ENCODE results near the gene GGTLC2.
"Not testable (repeated sequence)": the region's sequence is repeated elsewhere in the genome, so short reads cannot be mapped to it uniquely, and the experiment has no call there.

The GGTLC2 gene

DNA sequence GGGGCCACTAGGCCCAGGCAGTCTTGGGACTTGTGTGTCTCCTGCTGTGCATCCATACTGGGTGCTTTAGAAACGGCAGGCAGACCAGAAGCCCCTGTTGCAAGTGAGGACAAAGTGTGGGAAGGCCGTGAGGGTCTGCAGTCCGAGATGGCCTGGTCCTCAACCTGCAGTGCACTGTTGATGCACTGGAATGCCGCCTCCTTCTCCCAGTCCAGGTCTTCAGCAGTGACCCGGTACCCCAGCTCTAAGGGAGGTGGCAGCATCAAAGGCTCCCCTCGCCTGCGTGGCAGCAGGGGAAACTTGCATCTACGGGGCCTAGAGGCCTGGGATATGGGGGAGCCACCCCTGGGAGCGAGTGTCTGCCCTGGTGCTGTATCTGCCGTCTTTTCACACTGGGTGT is 2.2 kb upstream of the GGTLC2 start:
- DNase-seq = not testable (repeated sequence)

DNA sequence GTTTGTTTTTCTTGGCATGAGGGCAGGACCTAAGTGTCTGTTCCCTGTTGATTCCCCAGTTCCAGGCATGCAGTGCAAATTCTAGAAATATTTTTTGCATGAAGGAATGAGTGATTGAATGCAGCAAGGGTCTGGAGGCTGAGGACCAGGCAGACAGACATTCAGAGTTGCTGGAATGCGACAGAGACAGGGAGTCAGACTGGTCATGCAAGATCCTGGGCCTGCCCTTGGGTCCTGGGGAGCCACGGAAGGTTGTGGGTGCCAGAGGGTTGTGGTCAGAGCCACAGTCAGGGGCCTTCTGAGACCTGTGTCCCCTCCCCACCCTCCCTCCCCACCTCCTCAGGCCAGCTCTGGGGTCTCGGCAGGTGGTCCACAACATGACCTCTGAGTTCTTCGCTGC is 1.6 kb downstream of the GGTLC2 start:
- not testable (repeated sequence) for DNase-seq

DNA sequence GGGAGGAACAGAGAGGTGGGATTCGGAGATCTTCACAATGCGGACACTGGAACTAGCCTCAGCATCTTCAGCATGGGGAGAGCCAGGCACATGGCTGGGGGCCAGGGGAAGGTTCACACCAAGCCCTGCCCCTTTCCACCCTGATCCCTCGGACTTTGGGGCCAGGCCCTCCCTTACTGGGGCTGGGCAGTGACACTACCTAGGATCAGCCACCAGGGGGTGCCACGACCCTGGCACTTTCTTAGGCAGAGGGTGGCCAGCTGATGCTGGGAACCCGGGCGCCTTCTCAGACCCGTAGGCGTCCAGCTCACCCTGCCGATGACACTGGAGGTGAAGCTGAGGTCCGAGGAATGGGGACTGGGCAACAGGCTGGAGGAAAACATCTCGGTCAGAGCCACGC is 3.5 kb downstream of the GGTLC2 start:
- not testable (repeated sequence) for DNase-seq

DNA sequence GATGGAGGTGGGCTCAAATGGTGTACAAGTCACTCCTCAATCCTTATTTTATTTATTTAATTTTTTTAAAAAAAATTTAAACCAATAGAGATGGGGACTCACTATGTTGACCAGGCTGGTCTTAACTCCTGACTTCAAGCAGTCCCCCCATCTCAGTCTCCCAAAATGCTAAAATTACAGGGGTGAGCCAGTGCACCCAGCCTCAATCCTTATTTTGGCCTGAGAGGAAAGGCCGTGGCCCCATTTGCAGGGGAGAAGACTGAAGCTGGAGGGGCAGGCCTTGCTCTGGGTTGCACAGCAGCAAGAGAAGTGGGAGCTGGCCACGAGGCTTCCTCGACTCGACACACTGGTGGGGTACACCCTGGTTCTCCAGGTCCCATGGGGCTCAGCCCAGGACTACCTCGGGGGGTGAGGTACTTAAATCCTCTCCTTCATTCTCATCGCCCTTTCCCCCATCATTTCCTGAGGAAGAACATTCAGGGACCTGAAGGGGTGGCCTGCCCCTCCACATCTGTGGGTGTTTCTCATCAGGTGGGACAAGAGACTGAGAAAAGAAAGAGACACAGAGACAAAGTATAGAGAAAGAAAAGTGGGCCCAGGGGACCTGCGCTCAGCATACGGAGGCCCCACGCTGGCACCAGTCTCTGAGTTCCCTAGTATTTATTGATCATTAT is 4.6 kb downstream of the GGTLC2 start:
- DNase-seq = not testable (repeated sequence)

DNA sequence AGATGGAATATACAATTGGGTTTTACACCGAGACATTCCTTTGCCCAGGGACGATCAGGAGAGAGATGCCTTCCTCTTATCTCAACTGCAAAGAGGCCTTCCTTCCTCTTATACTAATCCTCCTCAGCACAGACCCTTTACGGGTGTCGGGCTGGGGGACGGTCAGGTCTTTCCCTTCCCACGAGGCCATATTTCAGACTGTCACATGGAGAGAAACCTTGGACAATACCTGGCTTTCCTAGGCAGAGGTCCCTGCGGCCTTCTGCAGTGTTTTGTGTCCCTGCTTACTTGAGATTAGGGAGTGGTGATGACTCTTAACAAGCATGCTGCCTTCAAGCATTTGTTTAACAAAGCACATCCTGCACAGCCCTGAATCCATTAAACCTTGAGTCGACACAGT is 5.3 kb downstream of the GGTLC2 start:
- DNase-seq = not testable (repeated sequence)

DNA sequence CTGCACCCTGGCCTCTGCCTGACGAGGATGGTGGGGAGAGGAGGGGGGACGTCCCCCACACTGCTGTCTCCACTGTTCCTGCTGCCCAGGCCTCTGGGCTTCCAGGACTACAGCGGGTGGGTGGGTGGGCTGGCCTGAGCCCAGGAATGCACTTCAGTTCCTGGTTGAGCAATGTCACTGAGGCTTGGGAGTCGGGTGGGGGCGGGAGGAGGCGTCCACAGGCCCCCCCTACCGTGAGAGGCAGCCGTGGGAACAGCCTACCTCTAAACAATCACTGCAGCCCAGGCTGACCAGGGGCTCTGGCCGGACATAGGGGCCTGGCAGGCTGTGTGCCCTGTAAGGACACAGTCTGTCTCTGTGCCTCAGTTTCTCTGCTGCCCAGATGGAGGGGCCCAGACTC is 6.0 kb downstream of the GGTLC2 start:
- not testable (repeated sequence) for DNase-seq

DNA sequence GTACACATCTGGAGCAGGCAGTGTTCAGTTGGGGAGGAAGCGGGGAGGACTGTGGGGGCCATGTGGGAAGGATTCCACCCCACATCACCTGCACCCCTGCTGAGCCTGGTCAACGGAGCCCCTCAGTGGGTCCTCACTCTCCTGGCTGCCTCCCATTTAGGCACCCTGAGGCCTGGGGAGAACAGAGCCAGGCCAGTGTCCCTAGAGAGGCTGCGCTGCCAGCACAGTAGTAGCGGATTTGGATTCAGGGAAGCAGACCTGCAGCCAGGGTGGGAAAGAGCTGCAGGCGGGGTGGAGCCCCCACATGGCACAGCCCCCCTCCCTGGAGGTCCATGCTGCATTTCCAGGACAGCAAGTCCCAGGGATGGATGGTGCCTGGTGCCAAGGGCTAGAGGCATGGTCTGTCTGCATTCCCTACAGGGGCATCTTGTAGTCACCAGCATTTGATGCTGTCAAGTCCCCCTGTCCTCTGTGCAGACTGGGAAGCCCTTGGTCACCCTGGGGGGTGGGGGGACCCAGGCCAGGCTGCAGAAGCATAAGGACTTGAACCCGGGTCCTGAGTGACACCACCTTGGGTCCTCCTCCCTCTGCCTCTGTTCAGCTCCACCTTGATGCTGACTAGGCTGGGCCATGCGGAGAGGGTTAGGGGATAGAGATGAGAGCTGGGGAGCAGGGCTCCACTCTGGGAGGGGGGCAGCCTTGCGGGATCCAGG is 6.5 kb downstream of the GGTLC2 start:
- DNase-seq = not testable (repeated sequence)

DNA sequence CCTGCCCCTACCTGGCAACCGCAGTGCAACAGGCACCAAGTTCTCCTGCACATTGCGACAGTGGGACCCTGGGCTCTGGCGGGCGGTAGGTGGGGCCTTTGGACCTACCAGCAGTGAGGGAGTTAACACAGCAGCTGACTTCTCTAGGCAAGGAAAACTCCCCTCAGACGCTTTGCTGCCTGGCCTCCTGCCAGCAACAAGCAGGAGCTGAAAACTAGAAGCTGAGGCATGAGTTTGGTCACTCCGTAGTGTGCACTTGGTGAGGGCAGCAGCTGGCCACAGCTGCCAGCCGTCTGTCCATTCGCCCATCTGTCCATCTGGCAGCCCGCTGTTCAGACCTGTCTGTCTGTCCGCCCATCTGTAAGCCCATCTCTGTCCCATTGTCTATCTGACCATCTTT is 7.2 kb downstream of the GGTLC2 start:
- not testable (repeated sequence) for DNase-seq

DNA sequence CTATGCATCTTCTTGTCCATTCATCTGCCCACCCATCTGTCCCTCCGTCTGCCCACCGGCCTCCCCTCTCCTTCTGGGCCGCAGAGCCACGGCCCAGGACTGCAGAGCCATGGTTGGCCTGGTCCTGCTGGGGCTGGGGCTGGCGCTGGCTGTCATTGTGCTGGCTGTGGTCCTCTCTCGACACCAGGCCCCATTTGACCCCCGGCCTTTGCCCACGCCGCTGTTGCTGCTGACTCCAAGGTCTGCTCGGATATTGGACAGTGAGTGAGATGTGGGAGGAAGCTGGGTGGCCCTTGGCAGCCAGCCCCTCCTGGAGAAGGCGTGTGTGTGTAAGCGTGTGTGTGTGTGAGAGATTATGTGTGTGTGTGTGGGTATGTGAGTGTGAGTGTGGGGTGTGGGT is 7.7 kb downstream of the GGTLC2 start:
- not testable (repeated sequence) for DNase-seq

DNA sequence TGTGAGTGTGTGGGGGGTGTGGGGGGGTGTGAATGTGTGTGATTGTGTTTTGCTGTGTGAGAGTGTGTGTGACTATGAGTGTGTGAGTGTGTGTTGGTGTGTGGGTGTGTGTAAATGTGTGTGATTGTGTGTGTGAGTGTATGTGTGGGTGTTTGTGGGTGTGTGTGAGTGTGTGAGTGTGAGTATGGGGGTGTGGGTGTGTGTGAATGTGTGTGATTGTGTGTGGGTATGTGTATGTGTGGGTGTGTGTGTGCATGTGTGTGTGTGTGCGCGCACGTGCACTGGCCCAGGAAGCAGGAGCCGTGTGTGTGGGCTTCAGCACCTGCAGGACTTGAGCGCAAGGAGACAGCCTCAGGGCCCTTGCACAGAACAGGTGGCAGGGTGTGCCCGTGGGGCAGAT is 8.2 kb downstream of the GGTLC2 start:
- not testable (repeated sequence) for DNase-seq

DNA sequence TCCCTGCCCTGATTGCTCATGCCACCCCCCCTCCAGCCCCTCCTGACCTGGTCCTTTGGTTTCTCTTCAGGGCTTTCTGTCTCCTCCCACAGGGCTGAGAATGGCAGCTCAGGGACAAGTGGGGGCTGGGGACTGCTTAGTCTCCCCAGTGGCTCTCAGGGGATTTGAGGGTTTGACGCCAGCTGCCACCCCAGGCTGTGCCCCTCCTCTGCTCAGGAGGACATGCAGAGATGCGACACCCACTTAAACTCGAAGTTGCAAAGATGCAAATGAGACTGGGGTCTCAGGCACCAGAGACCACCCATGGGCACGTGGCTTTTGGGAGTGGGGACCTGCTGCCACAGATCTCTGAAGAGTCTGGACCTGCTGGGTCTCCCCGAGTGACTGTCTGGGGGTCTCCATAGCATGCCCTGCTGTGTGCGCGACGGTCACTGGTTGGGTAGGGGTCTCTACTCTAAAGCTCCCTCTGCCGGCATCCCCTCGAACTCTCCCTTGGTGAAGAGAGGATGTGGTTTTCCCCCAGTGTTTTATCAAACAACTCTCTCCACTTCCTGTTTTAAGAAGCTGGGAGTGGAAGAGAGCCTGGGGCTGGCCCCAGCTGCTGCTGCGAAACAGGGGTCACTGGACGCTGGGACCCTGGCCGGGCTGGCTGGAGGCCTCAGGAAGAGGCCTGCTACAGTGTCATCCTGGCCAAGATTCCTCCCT is 9.4 kb downstream of the GGTLC2 start:
- not testable (repeated sequence) for DNase-seq

DNA sequence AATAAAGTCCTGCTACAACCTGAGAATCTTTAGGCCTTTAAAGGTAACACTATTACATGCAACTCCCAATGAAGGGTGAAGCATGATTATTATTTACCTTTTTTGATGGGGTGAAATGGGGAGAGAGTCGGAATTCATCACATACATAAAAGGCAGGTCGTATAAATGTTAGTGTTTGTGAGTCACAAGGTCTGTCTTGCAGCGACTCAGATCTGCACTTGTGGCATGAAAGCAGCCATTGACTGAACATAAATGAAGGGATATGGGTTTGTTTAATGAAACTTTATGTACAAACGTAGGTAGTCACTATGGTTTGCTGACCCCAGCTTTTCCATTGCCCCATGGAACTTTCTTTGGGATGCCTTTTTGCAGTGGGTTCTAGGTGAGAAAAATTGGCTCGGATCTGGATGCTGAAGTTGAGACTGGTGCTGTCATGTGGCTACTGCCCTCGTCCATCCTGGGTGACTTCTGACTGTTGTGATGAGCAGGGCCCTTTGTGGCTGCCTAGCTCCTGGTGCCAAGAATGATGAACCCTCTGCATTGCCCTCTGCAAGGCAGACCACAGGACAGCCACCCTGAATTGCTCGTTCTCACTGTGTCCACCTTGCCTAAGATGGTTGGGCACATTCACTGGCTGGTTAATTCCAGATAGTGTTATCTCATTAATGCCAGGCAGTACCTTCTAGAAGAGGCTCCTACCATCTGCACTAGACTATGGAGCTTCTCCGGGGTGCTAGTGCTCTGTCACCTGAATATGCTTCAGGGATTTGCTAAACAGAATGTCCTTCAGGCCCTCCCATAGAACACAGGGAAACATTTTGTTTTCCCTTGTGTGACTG is 11.3 kb downstream of the GGTLC2 start:
- DNase-seq = no peak

DNA sequence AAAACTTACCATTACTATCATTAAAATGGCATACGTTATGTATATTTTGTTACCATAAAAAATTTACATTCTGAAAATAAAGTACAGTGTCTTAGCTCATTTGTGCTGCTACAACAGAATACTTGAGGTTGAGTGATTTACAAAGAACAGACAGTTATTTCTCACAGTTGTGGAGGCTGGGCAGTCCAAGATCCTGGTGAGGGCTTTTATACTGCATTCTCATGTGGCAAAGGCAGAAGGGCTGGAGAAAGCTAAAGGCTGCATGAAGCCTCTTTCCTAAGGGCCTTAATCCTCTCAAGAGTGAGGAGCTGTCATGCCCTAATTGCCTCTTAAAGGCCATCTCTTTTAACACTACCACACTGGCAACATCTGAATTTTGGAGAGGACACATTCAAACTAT is 13.3 kb downstream of the GGTLC2 start:
- no peak for DNase-seq

DNA sequence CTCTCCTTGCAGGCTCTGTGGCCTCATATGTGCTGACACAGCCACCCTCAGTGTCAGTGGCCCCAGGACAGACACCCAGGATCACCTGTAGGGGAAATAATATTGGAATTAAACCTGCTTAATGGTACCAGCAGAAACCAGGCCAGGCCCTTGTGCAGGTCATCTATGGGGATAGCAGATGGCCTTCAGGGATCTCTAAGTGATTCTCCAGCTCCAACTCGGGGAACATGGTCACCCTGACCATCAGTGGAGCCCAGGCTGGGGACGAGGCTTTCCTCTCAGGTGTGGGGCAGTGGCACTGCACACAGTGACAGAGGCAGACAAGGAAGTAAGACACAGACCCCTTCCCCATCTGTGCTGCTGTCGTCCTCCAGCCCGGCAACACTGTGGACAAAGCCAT is 16.9 kb downstream of the GGTLC2 start:
- DNase-seq = no peak

DNA sequence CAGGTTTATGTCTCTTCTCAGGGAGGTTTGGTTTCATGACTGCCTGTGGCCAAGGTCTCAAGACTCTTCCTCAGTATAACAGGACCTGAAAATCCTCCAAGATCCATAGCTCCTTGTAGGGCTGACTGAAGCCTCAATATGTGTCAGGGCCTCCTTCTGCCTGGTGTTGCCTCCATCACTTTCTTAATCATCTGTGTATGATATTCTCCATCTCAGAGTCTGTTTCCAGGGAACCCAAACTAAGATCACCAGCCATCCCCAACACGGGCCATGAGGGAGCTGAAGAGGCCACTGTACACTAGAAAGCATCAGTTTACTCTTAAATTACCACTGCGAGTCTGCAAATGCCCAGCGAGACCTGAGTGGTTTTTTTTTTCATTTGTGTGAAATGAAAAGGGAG is 17.7 kb downstream of the GGTLC2 start:
- DNase-seq = no peak

DNA sequence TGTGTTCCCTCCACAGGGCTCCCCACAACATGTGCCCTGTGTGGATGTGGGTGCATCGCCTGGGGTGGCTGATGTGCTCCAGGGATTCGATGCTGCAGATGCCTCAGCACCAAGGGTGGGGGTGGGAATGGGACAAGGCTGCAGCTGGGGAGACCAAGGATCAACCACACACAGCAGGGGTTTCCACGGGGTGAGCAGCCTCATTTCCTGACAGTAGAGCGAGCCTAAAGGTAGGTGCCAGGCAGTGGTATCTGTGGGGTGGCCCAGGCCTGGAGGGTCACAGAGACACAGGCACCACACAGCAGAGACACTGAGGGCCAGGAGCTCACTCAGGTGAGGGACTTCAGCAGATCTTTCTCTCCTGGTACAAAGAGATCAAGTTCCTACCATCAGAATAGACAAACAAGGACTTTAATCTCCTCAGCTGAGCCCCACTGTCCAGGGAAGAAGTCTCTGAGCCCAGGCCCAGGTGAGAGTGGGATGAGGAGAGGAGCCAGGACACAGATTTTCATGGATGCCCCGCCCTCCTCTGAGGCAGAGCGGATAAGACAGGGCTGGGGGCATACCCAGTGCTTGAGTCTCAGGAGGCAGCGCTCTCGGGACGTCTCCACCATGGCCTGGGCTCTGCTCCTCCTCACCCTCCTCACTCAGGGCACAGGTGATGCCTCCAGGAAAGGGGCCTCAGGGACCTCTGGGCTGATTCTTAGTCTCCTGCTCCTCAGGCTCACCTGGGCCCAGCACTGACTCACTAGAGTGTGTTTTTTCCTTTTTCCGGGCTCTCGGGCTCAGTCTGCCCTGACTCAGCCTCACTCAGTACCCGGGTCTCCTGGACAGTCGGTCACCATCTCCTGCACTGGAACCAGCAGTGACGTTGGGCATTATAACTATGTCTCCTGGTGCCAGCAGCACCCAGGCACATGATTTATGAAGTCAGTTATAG is 19.7 kb downstream of the GGTLC2 start:
- no peak for DNase-seq

DNA sequence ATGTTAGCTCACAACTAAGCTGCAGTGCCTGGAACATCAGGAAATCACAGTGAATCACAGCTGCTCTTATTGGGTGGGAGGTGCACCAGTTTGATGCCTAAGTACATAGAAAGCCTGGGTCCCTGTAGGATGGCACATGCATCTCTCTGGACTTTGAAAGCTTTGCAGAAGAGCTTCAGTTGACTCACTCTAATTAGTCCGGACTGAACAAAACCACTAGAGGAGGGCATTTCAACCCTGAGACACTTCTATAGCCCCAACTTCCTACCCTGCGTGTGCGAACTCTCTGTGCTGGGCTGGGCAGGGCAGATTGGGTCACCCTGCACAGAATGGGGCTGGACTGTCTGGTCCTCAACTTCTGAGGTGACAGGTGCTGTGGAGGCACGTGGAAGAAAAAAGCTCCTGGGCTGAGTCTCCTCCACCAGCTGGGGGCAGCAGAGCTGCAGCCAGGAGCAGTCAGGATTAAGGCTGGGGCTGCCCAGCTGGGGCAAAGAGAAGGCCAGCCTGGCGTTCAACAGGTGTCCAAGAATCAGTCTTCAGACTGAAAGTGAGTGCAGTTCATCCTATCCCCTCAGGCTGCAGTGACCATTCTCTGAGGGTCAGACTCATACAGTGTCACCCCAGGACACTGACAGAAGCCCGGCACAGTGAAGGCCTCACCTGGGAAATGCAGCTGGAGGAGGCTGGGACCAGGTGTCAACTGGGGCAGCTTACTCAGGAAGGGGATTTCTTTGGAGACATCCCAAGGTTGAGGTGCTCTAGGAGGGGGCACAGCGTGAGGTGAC is 22.1 kb downstream of the GGTLC2 start:
- no peak for DNase-seq

DNA sequence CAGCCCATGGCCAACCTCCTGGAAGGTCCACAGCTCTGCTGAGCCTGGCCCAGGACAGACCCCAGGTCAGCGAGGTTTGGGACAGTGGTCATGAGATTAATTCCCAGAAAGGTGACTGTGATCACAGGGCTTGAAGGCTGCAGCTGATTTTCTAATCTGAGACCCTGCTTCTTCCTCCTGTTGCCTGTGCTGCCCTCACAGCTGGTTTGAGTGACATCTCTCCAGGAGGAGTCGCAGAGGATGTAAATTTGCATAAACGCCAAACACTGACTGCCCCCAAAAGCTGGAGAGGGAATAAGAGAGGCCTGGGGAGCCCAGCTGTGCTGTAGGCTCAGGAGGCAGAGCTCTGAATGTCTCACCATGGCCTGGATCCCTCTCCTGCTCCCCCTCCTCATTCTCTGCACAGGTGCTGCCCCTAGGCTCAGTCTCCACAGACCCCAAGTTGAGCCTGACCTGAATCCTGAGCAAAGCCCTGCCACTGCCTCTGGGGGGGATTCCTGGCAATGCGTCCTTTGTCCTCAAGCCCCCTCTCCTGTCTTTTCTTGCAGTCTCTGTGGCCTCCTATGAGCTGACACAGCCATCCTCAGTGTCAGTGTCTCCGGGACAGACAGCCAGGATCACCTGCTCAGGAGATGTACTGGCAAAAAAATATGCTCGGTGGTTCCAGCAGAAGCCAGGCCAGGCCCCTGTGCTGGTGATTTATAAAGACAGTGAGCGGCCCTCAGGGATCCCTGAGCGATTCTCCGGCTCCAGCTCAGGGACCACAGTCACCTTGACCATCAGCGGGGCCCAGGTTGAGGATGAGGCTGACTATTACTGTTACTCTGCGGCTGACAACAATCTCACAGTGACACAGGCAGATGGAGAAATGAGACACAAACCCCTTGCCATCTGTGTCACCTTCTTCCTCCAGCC is 23.8 kb downstream of the GGTLC2 start:
- no peak for DNase-seq

DNA sequence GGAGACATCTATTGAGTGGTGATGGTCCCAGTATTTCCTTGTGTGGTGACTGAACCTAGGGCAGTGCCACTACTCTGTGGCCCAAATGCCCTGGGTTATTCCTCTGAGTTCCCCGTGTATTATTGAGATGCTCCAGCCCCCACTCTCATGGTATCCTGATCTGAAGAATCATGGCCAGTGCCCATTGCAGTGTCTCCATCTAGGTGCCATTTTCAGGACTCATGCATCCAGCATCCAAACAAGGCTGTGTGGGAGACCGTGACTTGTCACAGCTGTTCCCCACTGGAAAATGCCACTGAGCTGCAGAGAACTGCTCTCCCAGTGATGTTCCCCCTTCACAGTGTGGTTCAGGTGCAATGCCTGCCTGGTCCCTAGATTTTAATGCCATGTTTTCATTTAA is 24.7 kb downstream of the GGTLC2 start:
- DNase-seq = no peak
